H1 (cell line): ENCODE data around the gene RNF224.

ENCODE experiments used
- EP300 ChIP-seq, 2 experiments: IDR thresholded peaks; 1 replicate in 1 of 2; 2 replicates in 1 of 2; pipeline ENCODE4 v1.6.1; 2011 to 2012; ENCODE audit warnings: low read depth in 2 of 2, low read length in 2 of 2, mild to moderate bottlenecking in 2 of 2, borderline replicate concordance in 1 of 2, inconsistent platforms in 1 of 2, moderate library complexity in 1 of 2
- EZH2 ChIP-seq: fragments of 200-600 bp; sonication (generic); IDR thresholded peaks from 2 replicates; pipeline ENCODE4 v1.7.1; 2012; ENCODE audit warnings: low read depth, mild to moderate bottlenecking, moderate library complexity, low read length, inconsistent platforms; ENCODE audit not compliant: severe bottlenecking
- NRF1 ChIP-seq: IDR thresholded peaks from 2 replicates; pipeline ENCODE4 v1.6.1; 2011; ENCODE audit warnings: mild to moderate bottlenecking, low read depth, low read length, improper control_type of control experiment
- POLR2A ChIP-seq, 2 experiments: IDR thresholded peaks; 1 replicate in 1 of 2; 2 replicates in 1 of 2; pipeline ENCODE4 v1.6.1; 2011; ENCODE audit warnings: low read depth in 2 of 2, low read length in 2 of 2, mild to moderate bottlenecking in 2 of 2; ENCODE audit errors: control extremely low read depth in 1 of 2
- RAD21 ChIP-seq, 2 experiments: IDR thresholded peaks in 1 of 2; conservative IDR thresholded peaks in 1 of 2; 2 replicates each; pipeline ENCODE4 v1.6.1; 2011; ENCODE audit warnings: low read depth in 2 of 2, low read length in 2 of 2, improper control_type of control experiment in 1 of 2, inconsistent platforms in 1 of 2, mild to moderate bottlenecking in 1 of 2, moderate library complexity in 1 of 2
- SP1 ChIP-seq: IDR thresholded peaks from 2 replicates; pipeline ENCODE4 v1.6.1; 2011; ENCODE audit warnings: low read depth, low read length
- TF ChIP-seq, protein P1 (sequence below), 3 experiments: IDR thresholded peaks; 1 replicate in 2 of 3; 2 replicates in 1 of 3; pipeline versions ENCODE4 v1.5.1 to v1.6.1; 2011; ENCODE audit warnings: low read length in 3 of 3, mild to moderate bottlenecking in 3 of 3, inconsistent platforms in 2 of 3, low read depth in 1 of 3, moderate library complexity in 1 of 3; ENCODE audit not compliant: insufficient read depth in 1 of 3; ENCODE audit errors: control extremely low read depth in 1 of 3

DNA sequence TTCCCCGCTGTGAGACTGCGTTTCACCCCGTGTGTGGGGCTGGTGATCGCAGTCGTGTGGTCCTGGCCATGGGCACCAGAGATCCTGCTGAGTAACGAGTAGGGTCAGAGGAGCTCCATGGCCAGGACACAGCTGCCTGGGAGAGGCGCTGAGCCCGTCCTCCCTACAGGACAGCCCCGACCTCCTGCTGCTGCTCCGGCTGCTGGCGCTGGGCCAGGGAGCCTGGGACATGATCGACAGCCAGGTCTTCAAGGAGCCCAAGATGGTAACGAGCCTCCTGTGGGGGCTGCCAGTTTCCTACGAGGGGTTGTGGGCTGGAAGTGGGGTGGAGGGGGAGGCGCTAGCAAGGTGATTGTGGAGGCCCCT is 38.8 kb downstream of the RNF224 start:
- TF ChIP-seq, protein P1, sequence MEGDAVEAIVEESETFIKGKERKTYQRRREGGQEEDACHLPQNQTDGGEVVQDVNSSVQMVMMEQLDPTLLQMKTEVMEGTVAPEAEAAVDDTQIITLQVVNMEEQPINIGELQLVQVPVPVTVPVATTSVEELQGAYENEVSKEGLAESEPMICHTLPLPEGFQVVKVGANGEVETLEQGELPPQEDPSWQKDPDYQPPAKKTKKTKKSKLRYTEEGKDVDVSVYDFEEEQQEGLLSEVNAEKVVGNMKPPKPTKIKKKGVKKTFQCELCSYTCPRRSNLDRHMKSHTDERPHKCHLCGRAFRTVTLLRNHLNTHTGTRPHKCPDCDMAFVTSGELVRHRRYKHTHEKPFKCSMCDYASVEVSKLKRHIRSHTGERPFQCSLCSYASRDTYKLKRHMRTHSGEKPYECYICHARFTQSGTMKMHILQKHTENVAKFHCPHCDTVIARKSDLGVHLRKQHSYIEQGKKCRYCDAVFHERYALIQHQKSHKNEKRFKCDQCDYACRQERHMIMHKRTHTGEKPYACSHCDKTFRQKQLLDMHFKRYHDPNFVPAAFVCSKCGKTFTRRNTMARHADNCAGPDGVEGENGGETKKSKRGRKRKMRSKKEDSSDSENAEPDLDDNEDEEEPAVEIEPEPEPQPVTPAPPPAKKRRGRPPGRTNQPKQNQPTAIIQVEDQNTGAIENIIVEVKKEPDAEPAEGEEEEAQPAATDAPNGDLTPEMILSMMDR (IDR thresholded peaks at IDR 0.05; ENCODE audit: control extremely low read depth in 1 of 3, insufficient read depth in 1 of 3, low read depth in 1 of 3, low read length in 3 of 3) = no peak
- TF ChIP-seq NRF1 = no peak
- TF ChIP-seq EZH2 = no peak
- TF ChIP-seq POLR2A (IDR thresholded peaks at IDR 0.05; ENCODE audit: control extremely low read depth in 1 of 2, low read depth in 2 of 2, low read length in 2 of 2) = no peak
- no peak for TF ChIP-seq RAD21 (IDR thresholded peaks at IDR 0.05 in 1 of 2, conservative IDR thresholded peaks at IDR 0.05 in 1 of 2; ENCODE audit: low read depth in 2 of 2, low read length in 2 of 2)
- no peak for TF ChIP-seq SP1
- no peak for TF ChIP-seq EP300 (IDR thresholded peaks at IDR 0.05; ENCODE audit: borderline replicate concordance in 1 of 2, low read depth in 2 of 2, low read length in 2 of 2)
